MM.1S (cell line): ENCODE data around the gene HERC2.
"Not testable (repeated sequence)": the region's sequence is repeated elsewhere in the genome, so short reads cannot be mapped to it uniquely, and the experiment has no call there.

Experiments used
- CTCF ChIP-seq: fragments of 300-600 bp; sonication (generic); IDR thresholded peaks from 2 replicates; pipeline ENCODE4 v1.5.1; 2016; ENCODE audit warnings: antibody characterized with exemption, low read length, mixed read lengths
- EZH2 ChIP-seq: fragments of 300-600 bp; sonication (generic); optimal IDR thresholded peaks from 2 replicates; pipeline ENCODE3; 2017; ENCODE audit warnings: low read depth, mild to moderate bottlenecking, antibody characterized with exemption, low read length, mixed read lengths
- EZH2phosphoT487 ChIP-seq: fragments of 300-600 bp; sonication (generic); IDR thresholded peaks from 2 replicates; pipeline ENCODE4 v1.6.1; 2018; ENCODE audit warnings: antibody characterized with exemption, low read length

- not testable (repeated sequence) for TF ChIP-seq CTCF, EZH2phosphoT487, EZH2
Measured at GRCh38 chr15:28205640-28206039, 116.3 kb downstream of the HERC2 start.
